Endothelial cell (in vitro differentiated cells): ENCODE data around the gene PUSL1. TPM values are rescaled to one million over a fixed set of nuclear protein-coding genes. Genes with fewer than 3 reads are reported as not detected.
A peak's percentile ranks its signal among the peaks of the same experiment; 100 is the strongest.

ENCODE experiments used
- DNase-seq: peaks from one replicate; pipeline ENCODE4 v3.0.0; 2021; ENCODE audit warnings: low spot score
- H3K27ac Mint-ChIP-seq: one replicate; pipeline ENCODE4 v1.8.0; 2021; ENCODE audit warnings: mixed read lengths, inconsistent platforms; ENCODE audit not compliant: unreplicated experiment
- H3K27me3 Mint-ChIP-seq: one replicate; pipeline ENCODE4 v1.8.0; 2021; ENCODE audit warnings: mild to moderate bottlenecking, moderate library complexity, mixed read lengths, inconsistent platforms; ENCODE audit not compliant: unreplicated experiment
- H3K36me3 Mint-ChIP-seq: one replicate; pipeline ENCODE4 v1.8.0; 2021; ENCODE audit warnings: mild to moderate bottlenecking, low read depth, mixed read lengths, inconsistent platforms; ENCODE audit not compliant: unreplicated experiment
- H3K4me1 Mint-ChIP-seq: one replicate; pipeline ENCODE4 v1.8.0; 2021; ENCODE audit warnings: mild to moderate bottlenecking, mixed read lengths, inconsistent platforms; ENCODE audit not compliant: unreplicated experiment
- H3K4me3 Mint-ChIP-seq: one replicate; pipeline ENCODE4 v1.8.0; 2021; ENCODE audit warnings: mild to moderate bottlenecking, mixed read lengths, inconsistent platforms; ENCODE audit not compliant: unreplicated experiment
- H3K9me3 Mint-ChIP-seq: one replicate; pipeline ENCODE4 v1.8.0; 2021; ENCODE audit warnings: mixed read lengths, inconsistent platforms; ENCODE audit not compliant: unreplicated experiment
- total RNA-seq: library from RNA; stranded (reverse); fragmentation: NEBNext Ultra II Directional; extraction: Animal tissue kit (Norgen Biotek cat#: 25700); gene quantifications from one replicate; pipeline ENCODE4 v1.2.1, GENCODE V29; 2021; ENCODE audit not compliant: unreplicated experiment
- TF ChIP-seq, protein P1 (sequence below): fragments of 200-600 bp; sonication (generic); IDR thresholded peaks from one replicate; pipeline ENCODE4 v1.5.0; 2021; ENCODE audit warnings: antibody characterized with exemption; ENCODE audit not compliant: unreplicated experiment

PUSL1 gene
- total RNA-seq, 1 donor from 2014 or later: 14.0 TPM

DNA sequence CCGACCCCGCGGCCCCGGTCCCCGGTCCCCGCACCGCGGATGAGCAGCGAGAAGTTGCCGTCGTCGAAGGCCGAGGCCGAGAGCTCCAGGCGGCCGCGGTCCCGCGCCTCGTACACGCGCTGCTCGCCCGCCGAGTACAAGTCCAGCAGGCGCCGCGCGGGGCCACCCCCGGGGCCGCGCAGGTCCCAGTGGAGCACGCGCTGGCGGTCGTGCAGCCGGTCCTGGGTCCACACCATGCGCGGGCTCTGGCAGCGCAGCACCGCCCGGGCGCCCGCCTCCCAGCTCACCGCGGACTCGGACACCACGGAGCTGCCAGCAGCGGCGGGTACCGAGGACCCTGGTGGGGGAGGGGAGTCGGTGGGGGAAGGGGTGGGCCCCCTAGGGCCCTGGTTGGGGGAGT is 47.0 kb downstream of the PUSL1 start:
- Mint-ChIP-seq H3K36me3 (peaks cover 6% of the 10 kb centered on the region), H3K4me1 (peaks cover 4% of the 10 kb centered on the region), H3K4me3 (no peak overlapping the region), H3K27me3 (peaks cover 24% of the 10 kb centered on the region), H3K27ac (no peak overlapping the region), H3K9me3 (no peaks in the 10 kb centered on the region)
- TF ChIP-seq, protein P1, sequence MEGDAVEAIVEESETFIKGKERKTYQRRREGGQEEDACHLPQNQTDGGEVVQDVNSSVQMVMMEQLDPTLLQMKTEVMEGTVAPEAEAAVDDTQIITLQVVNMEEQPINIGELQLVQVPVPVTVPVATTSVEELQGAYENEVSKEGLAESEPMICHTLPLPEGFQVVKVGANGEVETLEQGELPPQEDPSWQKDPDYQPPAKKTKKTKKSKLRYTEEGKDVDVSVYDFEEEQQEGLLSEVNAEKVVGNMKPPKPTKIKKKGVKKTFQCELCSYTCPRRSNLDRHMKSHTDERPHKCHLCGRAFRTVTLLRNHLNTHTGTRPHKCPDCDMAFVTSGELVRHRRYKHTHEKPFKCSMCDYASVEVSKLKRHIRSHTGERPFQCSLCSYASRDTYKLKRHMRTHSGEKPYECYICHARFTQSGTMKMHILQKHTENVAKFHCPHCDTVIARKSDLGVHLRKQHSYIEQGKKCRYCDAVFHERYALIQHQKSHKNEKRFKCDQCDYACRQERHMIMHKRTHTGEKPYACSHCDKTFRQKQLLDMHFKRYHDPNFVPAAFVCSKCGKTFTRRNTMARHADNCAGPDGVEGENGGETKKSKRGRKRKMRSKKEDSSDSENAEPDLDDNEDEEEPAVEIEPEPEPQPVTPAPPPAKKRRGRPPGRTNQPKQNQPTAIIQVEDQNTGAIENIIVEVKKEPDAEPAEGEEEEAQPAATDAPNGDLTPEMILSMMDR: no peak
- peak; percentile 44 for DNase-seq

DNA sequence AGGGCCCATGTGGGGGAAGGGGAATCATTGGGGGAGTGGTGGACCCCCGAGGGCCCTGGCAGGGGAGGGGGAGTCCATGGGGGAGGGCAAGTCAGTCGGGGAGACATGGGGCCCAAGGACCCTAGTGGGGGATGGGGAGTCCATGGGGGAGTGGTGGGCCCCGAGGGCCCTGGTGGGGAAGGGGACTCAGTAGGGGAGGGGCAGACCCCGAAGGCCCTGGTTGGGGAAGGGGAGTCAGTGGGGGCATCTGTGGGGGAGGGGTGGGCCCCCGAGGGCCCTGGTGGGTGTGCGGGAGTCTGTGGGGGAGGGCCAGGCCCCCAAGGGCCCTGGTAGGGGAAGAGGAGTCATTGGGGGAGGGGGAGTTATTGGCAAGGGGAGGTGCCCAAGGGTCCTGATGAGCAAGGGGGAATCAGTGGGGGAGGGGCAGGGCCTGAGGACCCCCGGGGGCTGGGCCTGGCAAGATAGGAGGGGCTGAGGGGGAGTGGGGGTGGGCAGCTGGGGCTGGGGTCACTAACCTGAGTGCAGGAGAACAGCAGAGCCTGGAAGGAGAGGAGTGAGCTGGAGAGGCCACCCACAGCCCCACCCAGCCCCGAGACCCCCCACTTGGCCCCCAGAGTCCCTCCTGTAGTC is 47.9 kb downstream of the PUSL1 start:
- Mint-ChIP-seq H3K9me3 (no peaks in the 10 kb centered on the region), H3K27me3 (peaks cover 29% of the 10 kb centered on the region), H3K4me1 (peaks cover 4% of the 10 kb centered on the region), H3K27ac (no peak overlapping the region), H3K4me3 (no peak overlapping the region), H3K36me3 (peaks cover 6% of the 10 kb centered on the region)
- DNase-seq: no peak
- TF ChIP-seq, protein P1: no peak

DNA sequence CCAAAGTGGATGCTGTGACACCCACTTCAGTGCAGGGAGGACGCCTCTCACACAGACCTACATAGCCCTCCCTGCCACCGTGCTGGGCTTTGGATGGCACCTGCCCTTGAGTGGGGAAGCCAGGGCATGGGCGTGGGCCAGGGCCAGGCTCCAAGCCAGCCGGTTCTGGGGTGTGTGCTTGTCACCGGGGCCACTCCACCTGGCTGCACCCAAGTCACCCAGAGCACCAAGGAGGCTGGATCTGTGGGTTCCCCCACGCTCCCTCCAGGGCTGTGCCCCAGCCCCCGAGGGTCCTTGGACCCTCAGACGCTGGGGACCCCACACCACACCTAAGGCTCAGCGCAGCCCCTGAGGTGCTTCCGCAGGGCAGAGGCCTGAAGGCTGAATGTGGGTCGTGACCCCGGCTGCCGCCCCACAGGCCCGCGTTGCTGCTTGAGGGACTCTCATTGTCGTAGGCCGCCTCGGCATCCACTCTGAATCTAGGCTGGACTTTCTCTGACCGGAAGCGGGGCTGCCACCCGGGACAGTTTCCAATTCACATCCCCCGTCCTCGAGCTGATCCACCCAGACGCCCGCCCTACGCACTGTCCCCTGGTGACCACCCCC is 48.5 kb downstream of the PUSL1 start:
- DNase-seq: no peak
- no peaks in the 10 kb centered on the region for H3K9me3 Mint-ChIP-seq
- peaks cover 4% of the 10 kb centered on the region for H3K4me1 Mint-ChIP-seq
- peaks cover 33% of the 10 kb centered on the region for H3K27me3 Mint-ChIP-seq
- H3K36me3 Mint-ChIP-seq: peaks cover 6% of the 10 kb centered on the region
- TF ChIP-seq, protein P1: no peak
- no peak overlapping the region for H3K4me3 Mint-ChIP-seq
- H3K27ac Mint-ChIP-seq: no peak overlapping the region

DNA sequence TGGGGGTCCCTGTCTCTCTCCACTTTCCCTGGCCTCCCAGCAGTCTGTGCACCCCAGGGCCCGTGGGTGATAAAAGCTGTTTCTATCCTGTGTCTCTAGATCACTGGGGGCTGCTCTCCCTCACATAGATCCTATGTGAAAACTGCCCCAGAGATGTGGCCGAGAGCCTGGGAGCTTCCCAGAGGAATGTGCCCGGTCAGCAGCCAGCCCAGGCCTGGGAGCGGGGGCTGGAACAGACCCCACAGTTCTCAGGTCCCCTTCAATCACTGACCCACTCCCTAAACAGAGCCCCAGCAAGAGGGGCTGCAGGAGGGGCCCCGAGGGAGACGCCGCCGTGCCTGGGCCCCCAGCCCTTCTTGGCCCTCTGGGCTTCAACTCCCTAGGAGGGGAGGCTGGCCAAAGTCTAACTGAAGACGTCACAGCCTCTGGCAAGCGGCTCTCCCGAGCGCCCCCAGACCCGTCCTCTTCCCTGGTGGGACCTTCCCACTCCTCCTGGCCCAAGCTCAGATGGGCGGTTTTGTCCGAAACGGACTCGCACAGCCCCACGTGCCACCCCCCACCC is 49.6 kb downstream of the PUSL1 start:
- H3K4me3 Mint-ChIP-seq: no peak overlapping the region
- no peak for DNase-seq
- TF ChIP-seq, protein P1: no peak

More for the DNA sequence above, 49.6 kb downstream of the PUSL1 start:
- no peaks in the 10 kb centered on the region for H3K36me3 Mint-ChIP-seq
- H3K4me1 Mint-ChIP-seq: no peaks in the 10 kb centered on the region
- no peak overlapping the region for H3K27ac Mint-ChIP-seq
- peaks cover 24% of the 10 kb centered on the region for H3K27me3 Mint-ChIP-seq
- H3K9me3 Mint-ChIP-seq: no peaks in the 10 kb centered on the region
